Bladder microvascular endothelial cell (primary cell): ENCODE measurements around the gene UPK3A. TPM values are rescaled to one million over a fixed set of nuclear protein-coding genes. Genes with fewer than 3 reads are reported as not detected.

Experiments used
- total RNA-seq: library from RNA; depleted of rRNA; stranded (reverse); fragments of >200 nt; gene quantifications from 2 replicates; pipeline ENCODE4 v1.2.3, GENCODE V29; 2014

The UPK3A gene
- total RNA-seq: not detected in 2 replicates

DNA sequence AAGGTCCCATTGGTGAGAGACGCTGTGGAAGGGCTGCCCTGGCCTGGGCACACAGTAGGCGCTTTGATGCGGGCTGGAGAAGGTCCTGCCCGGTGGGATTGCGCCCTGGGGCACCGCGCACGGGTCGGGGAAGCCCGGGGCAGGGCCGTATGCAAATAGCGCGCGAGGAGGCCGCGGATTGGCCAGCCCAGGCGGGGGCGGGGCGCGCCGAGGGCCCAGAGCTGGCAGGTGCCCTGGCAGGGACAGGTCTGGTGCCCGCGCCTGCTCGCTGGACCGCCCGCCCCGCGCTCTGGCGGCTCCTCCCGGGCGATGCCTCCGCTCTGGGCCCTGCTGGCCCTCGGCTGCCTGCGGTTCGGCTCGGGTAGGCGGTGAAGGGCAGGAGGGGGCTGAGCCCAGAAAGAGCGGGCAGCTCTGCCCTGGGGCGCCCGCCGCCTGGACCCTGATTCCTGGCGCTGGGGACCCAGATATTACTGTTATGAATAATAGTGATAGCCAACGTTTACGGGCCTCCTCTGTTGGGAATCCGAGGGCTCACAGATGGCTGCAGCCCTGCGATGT lies at the start of gene UPK3A:
Gene UPK3A, plus strand, starts transcription at position 245 of the 558 bp plus-strand sequence. Its CDS starts 65 bp downstream, at position 310.

GRCh38 chr22:45240810-45241631 lies 43.7 kb upstream of the UPK3A start, which contains the start of gene KIAA0930:
Gene KIAA0930, minus strand, starts transcription at chr22:45240894. Its CDS starts 191 bp downstream, at chr22:45240703.

DNA sequence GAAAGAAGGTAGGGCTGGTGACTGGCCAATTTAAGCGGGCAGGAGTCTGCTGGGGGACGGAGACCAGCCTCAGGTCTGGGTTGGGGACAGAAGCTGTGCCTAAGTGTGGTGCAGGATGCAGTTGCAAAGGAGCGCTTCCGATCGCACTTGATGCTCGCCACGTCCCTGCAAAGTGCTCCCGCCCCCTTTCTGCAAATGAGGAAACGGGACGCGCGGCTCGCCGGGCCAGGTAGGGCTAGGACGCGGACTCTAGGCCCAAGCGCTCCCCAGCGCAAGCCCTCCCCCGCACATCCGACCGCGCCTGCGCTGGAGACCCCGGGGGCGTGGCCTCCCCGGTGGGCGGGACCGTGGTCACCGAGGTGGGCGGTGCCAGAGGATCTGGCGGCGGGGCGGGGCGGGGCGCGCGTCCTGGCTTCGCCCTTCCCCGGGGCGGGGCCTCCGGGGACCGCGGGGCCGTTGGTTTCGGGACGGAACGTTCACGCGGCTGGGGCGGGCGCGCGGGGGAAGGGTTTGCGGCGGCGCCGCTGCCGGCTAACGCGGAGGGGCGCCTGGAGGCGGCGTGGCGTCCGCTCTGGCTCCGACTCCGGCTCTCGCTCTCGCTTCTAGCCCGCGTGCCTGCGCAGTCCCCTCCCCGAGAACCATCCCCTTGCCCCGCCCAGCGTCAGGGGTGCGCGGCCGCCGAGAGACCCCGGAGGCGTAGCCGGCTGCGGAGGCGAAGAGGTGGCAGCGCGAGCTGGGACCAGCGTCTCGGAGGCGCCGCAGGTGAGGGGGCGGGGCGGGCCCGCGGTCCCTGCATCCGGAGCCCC lies 24.9 kb downstream of the UPK3A start, which contains the start of gene FAM118A:
Gene FAM118A, plus strand, starts transcription at position 513 of the 806 bp plus-strand sequence. CDS start 12,446 bp downstream, outside the sequence.

Other genes with a start within 250 kb of the UPK3A start
- 44.0 and 60.1 TPM in 2 replicates for gene NUP50, start 121.0 kb upstream of the UPK3A start, total RNA-seq
- 48.2 and 58.3 TPM in 2 replicates for gene KIAA0930, start 44.1 kb upstream of the UPK3A start, total RNA-seq
- 10.4 and 23.7 TPM in 2 replicates for gene FAM118A, start 25.0 kb downstream of the UPK3A start, total RNA-seq
- under 0.01 TPM in 1 of 2 replicates, not detected in the other for gene SMC1B, start 128.7 kb downstream of the UPK3A start, total RNA-seq
- 0.44 and 0.65 TPM in 2 replicates for gene RIBC2, start 128.7 kb downstream of the UPK3A start, total RNA-seq
- gene FBLN1, start 217.9 kb downstream of the UPK3A start, total RNA-seq: 0.16 and 1.1 TPM in 2 replicates